ENCODE data around the gene EXO1.

EXO1 gene

DNA sequence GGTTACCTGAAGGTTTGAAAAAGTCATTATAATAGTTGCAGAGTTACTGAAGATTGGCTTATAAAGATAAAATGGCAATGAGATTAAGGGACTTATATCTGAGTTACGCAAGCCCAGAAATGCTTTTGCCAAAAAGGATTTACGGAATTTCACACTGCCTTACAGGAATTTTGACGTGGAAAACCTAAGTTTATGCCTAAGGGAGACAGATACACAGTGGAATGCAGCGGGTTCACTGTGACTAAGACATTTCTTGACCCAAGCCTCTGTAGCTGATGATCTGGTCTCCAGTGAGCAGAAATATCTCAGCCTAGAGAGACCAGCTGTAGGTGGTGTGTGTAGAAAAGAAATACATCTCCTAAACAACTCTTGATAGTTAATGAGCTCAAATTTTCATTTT is 10.1 kb upstream of the EXO1 start:
- Histone ChIP-seq H3K4me3 (ENCODE audit: low read depth, low read length) (no peak overlapping the region), H3K4me1 (ENCODE audit: control insufficient read depth, insufficient read depth, low read length) (no peaks in the 10 kb centered on the region), H3K9me3 (ENCODE audit: control insufficient read depth, insufficient read depth, low read depth, low read length) (no peaks in the 10 kb centered on the region), H3K27ac (ENCODE audit: extremely low read depth, low read depth, low read length) (no peak overlapping the region), H3K36me3 (ENCODE audit: control insufficient read depth in 2 of 2, insufficient read depth in 1 of 2, low read length in 2 of 2) (no peaks in the 10 kb centered on the region)
- TF ChIP-seq ZNF221 (tag by site-specific recombination; IDR thresholded peaks at IDR 0.05; ENCODE audit: borderline replicate concordance) (no peak), ZNF416 (tag by site-specific recombination; IDR thresholded peaks at IDR 0.05) (no peak)
- TF ChIP-seq, protein P1, sequence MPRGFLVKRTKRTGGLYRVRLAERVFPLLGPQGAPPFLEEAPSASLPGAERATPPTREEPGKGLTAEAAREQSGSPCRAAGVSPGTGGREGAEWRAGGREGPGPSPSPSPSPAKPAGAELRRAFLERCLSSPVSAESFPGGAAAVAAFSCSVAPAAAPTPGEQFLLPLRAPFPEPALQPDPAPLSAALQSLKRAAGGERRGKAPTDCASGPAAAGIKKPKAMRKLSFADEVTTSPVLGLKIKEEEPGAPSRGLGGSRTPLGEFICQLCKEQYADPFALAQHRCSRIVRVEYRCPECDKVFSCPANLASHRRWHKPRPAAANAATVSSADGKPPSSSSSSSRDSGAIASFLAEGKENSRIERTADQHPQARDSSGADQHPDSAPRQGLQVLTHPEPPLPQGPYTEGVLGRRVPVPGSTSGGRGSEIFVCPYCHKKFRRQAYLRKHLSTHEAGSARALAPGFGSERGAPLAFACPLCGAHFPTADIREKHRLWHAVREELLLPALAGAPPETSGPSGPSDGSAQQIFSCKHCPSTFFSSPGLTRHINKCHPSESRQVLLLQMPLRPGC (tag by site-specific recombination; IDR thresholded peaks at IDR 0.05): no peak
- CTCF ChIA-PET: interaction anchor here (0.7 to 2.4 kb wide), 5 partner anchors 9 to 227 kb away, joined by 3 to 9 read pairs (median 5); no protein-coding TSS in a partner anchor
- POLR2A ChIA-PET: interaction anchor here (2.4 kb wide), 1 partner anchor 10 kb away, joined by 7 read pairs; the partner anchor contains the start of gene EXO1

DNA sequence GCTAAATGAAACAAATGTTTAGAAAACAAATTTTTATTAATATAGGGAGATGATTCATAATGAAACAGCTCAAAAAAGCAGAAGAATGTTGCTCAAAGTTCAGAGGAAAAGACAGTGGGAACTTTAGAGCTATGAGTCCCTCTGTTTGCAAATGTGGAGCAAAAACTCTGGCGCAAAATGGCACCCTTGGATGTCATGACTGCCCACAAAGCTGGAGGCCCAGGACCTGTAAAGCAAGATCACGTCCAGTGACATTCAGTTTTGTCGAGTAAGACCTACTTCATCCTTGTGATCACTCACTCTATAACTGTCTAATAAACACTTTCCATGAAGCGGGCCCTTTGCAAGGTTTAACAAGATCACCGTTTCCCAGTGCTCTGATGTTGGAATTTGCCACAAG is 9.1 kb upstream of the EXO1 start:
- no peak overlapping the region for H3K4me3 ChIP-seq (ENCODE audit: low read depth, low read length)
- POLR2A ChIA-PET: interaction anchor here (0.8 to 2.4 kb wide), 2 partner anchors 9 to 13 kb away, joined by 4 to 7 read pairs; partner anchors contain the start of gene EXO1
- TF ChIP-seq ZNF26 (tag by site-specific recombination; IDR thresholded peaks at IDR 0.05) (no peak), ZNF768 (tag by site-specific recombination; IDR thresholded peaks at IDR 0.05) (no peak), ZNF561 (tag by site-specific recombination; IDR thresholded peaks at IDR 0.05; ENCODE audit: borderline replicate concordance) (no peak), ZNF184 (tag by site-specific recombination; IDR thresholded peaks at IDR 0.05) (no peak), ZNF558 (tag by site-specific recombination; IDR thresholded peaks at IDR 0.05) (no peak), ZNF112 (tag by site-specific recombination; IDR thresholded peaks at IDR 0.05) (no peak), ZNF610 (tag by site-specific recombination; IDR thresholded peaks at IDR 0.05; ENCODE audit: borderline replicate concordance) (no peak), PATZ1 (tag by site-specific recombination; IDR thresholded peaks at IDR 0.05) (no peak), ZNF146 (tag by site-specific recombination; IDR thresholded peaks at IDR 0.05) (no peak), MEIS1 (CRISPR knock-in tag; IDR thresholded peaks at IDR 0.05; ENCODE audit: borderline replicate concordance) (no peak)
- TF ChIP-seq, protein P2, sequence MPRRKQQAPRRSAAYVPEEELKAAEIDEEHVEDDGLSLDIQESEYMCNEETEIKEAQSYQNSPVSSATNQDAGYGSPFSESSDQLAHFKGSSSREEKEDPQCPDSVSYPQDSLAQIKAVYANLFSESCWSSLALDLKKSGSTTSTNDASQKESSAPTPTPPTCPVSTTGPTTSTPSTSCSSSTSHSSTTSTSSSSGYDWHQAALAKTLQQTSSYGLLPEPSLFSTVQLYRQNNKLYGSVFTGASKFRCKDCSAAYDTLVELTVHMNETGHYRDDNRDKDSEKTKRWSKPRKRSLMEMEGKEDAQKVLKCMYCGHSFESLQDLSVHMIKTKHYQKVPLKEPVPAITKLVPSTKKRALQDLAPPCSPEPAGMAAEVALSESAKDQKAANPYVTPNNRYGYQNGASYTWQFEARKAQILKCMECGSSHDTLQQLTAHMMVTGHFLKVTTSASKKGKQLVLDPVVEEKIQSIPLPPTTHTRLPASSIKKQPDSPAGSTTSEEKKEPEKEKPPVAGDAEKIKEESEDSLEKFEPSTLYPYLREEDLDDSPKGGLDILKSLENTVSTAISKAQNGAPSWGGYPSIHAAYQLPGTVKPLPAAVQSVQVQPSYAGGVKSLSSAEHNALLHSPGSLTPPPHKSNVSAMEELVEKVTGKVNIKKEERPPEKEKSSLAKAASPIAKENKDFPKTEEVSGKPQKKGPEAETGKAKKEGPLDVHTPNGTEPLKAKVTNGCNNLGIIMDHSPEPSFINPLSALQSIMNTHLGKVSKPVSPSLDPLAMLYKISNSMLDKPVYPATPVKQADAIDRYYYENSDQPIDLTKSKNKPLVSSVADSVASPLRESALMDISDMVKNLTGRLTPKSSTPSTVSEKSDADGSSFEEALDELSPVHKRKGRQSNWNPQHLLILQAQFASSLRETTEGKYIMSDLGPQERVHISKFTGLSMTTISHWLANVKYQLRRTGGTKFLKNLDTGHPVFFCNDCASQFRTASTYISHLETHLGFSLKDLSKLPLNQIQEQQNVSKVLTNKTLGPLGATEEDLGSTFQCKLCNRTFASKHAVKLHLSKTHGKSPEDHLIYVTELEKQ (tag by site-specific recombination; IDR thresholded peaks at IDR 0.05; ENCODE audit: borderline replicate concordance): no peak
- TF ChIP-seq, protein P3, sequence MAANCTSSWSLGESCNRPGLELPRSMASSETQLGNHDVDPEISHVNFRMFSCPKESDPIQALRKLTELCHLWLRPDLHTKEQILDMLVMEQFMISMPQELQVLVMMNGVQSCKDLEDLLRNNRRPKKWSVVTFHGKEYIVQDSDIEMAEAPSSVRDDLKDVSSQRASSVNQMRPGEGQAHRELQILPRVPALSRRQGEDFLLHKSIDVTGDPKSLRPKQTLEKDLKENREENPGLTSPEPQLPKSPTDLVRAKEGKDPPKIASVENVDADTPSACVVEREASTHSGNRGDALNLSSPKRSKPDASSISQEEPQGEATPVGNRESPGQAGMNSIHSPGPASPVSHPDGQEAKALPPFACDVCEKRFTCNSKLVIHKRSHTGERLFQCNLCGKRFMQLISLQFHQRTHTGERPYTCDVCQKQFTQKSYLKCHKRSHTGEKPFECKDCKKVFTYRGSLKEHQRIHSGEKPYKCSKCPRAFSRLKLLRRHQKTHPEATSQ (tag by site-specific recombination; IDR thresholded peaks at IDR 0.05): no peak
- CTCF ChIA-PET: interaction anchor here (1.3 to 2.4 kb wide), 3 partner anchors 8 to 212 kb away, joined by 3 to 9 read pairs (median 5); no protein-coding TSS in a partner anchor
- no peaks in the 10 kb centered on the region for H3K36me3 ChIP-seq (ENCODE audit: control insufficient read depth in 2 of 2, insufficient read depth in 1 of 2, low read length in 2 of 2)
- no peaks in the 10 kb centered on the region for H3K9me3 ChIP-seq (ENCODE audit: control insufficient read depth, insufficient read depth, low read depth, low read length)
- no peaks in the 10 kb centered on the region for H3K4me1 ChIP-seq (ENCODE audit: control insufficient read depth, insufficient read depth, low read length)
- H3K27ac ChIP-seq (ENCODE audit: extremely low read depth, low read depth, low read length): no peak overlapping the region

All from HEK293 (cell line).